OCI-LY3 (cell line): ENCODE measurements around the gene PCSK4.

Experiments used
- H2AFZ ChIP-seq: fragments of 200-600, 300-600 bp; shearing (Covaris generic); 2 replicates; pipeline ENCODE4 v1.6.0; 2014; ENCODE audit warnings: antibody characterized with exemption, low read depth, low read length
- H3K27ac ChIP-seq: fragments of 200-600, 300-600 bp; sonication (generic); 2 replicates; pipeline ENCODE4 v1.5.1; 2014; ENCODE audit warnings: mild to moderate bottlenecking, low read length, moderate library complexity, mixed read lengths
- H3K27me3 ChIP-seq: fragments of 200-600, 300-600 bp; sonication (generic); 2 replicates; pipeline ENCODE4 v1.6.1; 2014; ENCODE audit warnings: low read depth, low read length, mixed read lengths
- H3K36me3 ChIP-seq: fragments of 200-600, 300-600 bp; sonication (generic); replicated peaks from 2 replicates; pipeline ENCODE3; 2014; ENCODE audit warnings: low read depth, low read length, mixed read lengths
- H3K4me1 ChIP-seq: fragments of 300-600, 200-600 bp; sonication (generic); 2 replicates; pipeline ENCODE4 v1.6.1; 2014; ENCODE audit warnings: low read length, mixed read lengths
- H3K4me2 ChIP-seq: fragments of 200-600, 300-600 bp; sonication (generic); 2 replicates; pipeline ENCODE4 v1.6.1; 2014; ENCODE audit warnings: low read length, mixed read lengths
- H3K4me3 ChIP-seq: fragments of 300-600, 200-600 bp; sonication (generic); 2 replicates; pipeline ENCODE4 v1.5.1; 2014; ENCODE audit warnings: antibody characterized with exemption, mild to moderate bottlenecking, low read length, moderate library complexity
- H3K79me2 ChIP-seq: fragments of 300-600, 200-600 bp; shearing (Covaris generic); 2 replicates; pipeline ENCODE4 v1.6.1; 2014; ENCODE audit warnings: mild to moderate bottlenecking, low read length, mixed read lengths
- H3K9ac ChIP-seq: fragments of 300-600, 200-600 bp; shearing (Covaris generic); 2 replicates; pipeline ENCODE4 v1.6.0; 2014; ENCODE audit warnings: mild to moderate bottlenecking, low read length, moderate library complexity
- H3K9me3 ChIP-seq: fragments of 200-600, 300-600 bp; shearing (Covaris generic); 2 replicates; pipeline ENCODE4 v1.6.1; 2014; ENCODE audit warnings: low read length, mixed read lengths; ENCODE audit not compliant: insufficient read depth
- H4K20me1 ChIP-seq: fragments of 200-600, 300-600 bp; sonication (generic); 2 replicates; pipeline ENCODE4 v1.6.1; 2016; ENCODE audit warnings: low read length, mixed read lengths; ENCODE audit not compliant: insufficient read depth
- CTCF ChIP-seq: fragments of 200-600, 300-600 bp; sonication (generic); IDR thresholded peaks from 2 replicates; pipeline ENCODE4 v1.5.1; 2014; ENCODE audit warnings: antibody characterized with exemption, low read length, low read depth
- EZH2phosphoT487 ChIP-seq: fragments of 200-600 bp; shearing (Covaris generic); IDR thresholded peaks from 2 replicates; pipeline ENCODE4 v1.6.1; 2018; ENCODE audit warnings: antibody characterized with exemption, mixed run types, low read depth

PCSK4 gene

GRCh38 chr19:1508507-1508856, 18.3 kb upstream of the PCSK4 start:
- H3K4me3 ChIP-seq, result no peak overlapping the region
- H3K79me2 ChIP-seq, result no peaks in the 10 kb centered on the region
- H4K20me1 ChIP-seq, result no peaks in the 10 kb centered on the region
- no peak overlapping the region for H2AFZ ChIP-seq
- no peaks in the 10 kb centered on the region for H3K36me3 ChIP-seq
- peaks cover 4% of the 10 kb centered on the region; the same call in 1 of the 2 replicates for H3K27me3 ChIP-seq
- no peak for TF ChIP-seq CTCF
- no peak for TF ChIP-seq EZH2phosphoT487
- no peak overlapping the region for H3K9ac ChIP-seq
- H3K4me1 ChIP-seq, result no peaks in the 10 kb centered on the region
- H3K27ac ChIP-seq, result no peak overlapping the region
- H3K4me2 ChIP-seq, result no peak overlapping the region
- no peaks in the 10 kb centered on the region for H3K9me3 ChIP-seq

GRCh38 chr19:1507763-1508506, 17.8 kb upstream of the PCSK4 start:
- no peak overlapping the region for H3K4me3 ChIP-seq
- no peak overlapping the region for H2AFZ ChIP-seq

GRCh38 chr19:1507192-1507660, 17.1 kb upstream of the PCSK4 start:
- no peaks in the 10 kb centered on the region for H4K20me1 ChIP-seq
- peaks cover 4% of the 10 kb centered on the region; the same call in 1 of the 2 replicates for H3K27me3 ChIP-seq
- no peak overlapping the region for H3K27ac ChIP-seq
- no peak overlapping the region for H3K4me3 ChIP-seq
- no peak overlapping the region for H3K4me2 ChIP-seq
- H3K79me2 ChIP-seq, result no peaks in the 10 kb centered on the region
- TF ChIP-seq CTCF (no peak), EZH2phosphoT487 (no peak)
- H3K9me3 ChIP-seq, result no peaks in the 10 kb centered on the region
- no peaks in the 10 kb centered on the region for H3K4me1 ChIP-seq
- no peak overlapping the region for H2AFZ ChIP-seq
- H3K9ac ChIP-seq, result no peak overlapping the region
- no peaks in the 10 kb centered on the region for H3K36me3 ChIP-seq

More at GRCh38 chr19:1507763-1508506, 17.8 kb upstream of the PCSK4 start:
- H3K27ac ChIP-seq, result no peak overlapping the region
- H3K9ac ChIP-seq, result no peak overlapping the region
- H3K4me2 ChIP-seq, result no peak overlapping the region
- H4K20me1 ChIP-seq, result no peaks in the 10 kb centered on the region
- H3K79me2 ChIP-seq, result no peaks in the 10 kb centered on the region
- no peaks in the 10 kb centered on the region for H3K36me3 ChIP-seq
- no peaks in the 10 kb centered on the region for H3K4me1 ChIP-seq
- H3K9me3 ChIP-seq, result no peaks in the 10 kb centered on the region
- no peak for TF ChIP-seq EZH2phosphoT487
- TF ChIP-seq CTCF, result no peak
- H3K27me3 ChIP-seq, result peaks cover 4% of the 10 kb centered on the region; the same call in 1 of the 2 replicates

- H3K9ac ChIP-seq, result no peak overlapping the region
- H3K36me3 ChIP-seq, result no peaks in the 10 kb centered on the region
- no peaks in the 10 kb centered on the region for H3K79me2 ChIP-seq
- H3K4me3 ChIP-seq, result no peak overlapping the region
- H4K20me1 ChIP-seq, result no peaks in the 10 kb centered on the region
- TF ChIP-seq CTCF, result no peak
- TF ChIP-seq EZH2phosphoT487, result no peak
- no peaks in the 10 kb centered on the region for H3K9me3 ChIP-seq
- no peak overlapping the region for H3K4me2 ChIP-seq
- H2AFZ ChIP-seq, result no peak overlapping the region
- no peak overlapping the region for H3K27ac ChIP-seq
- no peaks in the 10 kb centered on the region for H3K4me1 ChIP-seq
- peaks cover 4% of the 10 kb centered on the region; the same call in 1 of the 2 replicates for H3K27me3 ChIP-seq
Measured at GRCh38 chr19:1505991-1506881, 16.1 kb upstream of the PCSK4 start.
